HG03280 (cell line): ENCODE measurements around the gene PHACTR3.

Source experiments
- ATAC-seq: cut with Tn5 transposase; IDR thresholded peaks from one replicate; pipeline ENCODE4 v1.9.1; 2021; ENCODE audit warnings: mild to moderate bottlenecking, moderate library complexity; ENCODE audit not compliant: unreplicated experiment

The PHACTR3 gene

DNA sequence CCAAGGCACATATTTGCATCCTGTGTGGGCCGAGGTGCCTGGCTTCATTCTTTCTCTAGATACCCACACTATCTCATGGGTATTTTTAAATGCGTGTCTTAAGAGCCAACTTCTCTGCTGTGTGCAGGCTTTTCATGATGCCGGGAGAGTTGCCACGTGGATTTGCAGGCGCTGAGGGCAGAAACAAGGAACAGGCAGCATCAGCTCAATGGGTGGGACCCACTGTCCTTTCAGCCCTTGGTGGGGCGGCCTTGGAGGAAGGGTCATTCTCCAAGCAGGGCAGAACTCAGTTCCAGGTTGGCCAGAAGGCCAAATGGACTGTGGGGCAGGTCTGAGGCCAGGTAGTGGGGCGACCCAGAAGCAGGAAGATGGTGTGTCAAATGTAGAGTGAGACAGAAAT is 84.7 kb downstream of the PHACTR3 start:
- no peak for ATAC-seq

DNA sequence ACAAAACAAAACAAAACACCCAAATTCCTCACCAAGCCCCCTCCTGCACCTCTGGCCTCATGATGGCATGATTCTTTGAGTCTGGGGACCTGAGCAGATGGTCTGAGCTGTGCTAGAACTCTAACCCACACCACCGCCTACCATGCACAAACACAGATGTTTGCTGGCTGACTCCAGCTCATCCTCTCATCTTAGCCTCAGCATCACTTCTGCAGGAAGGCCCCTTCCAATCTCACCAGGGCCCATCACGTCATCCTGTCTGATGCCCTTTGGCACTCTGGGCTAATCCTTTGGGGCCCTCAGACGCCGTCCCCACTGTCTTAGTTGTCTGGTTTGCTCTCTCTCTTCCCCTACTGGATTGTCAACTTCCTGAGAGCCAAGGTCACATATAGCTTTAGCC is 85.8 kb downstream of the PHACTR3 start:
- no peak for ATAC-seq

DNA sequence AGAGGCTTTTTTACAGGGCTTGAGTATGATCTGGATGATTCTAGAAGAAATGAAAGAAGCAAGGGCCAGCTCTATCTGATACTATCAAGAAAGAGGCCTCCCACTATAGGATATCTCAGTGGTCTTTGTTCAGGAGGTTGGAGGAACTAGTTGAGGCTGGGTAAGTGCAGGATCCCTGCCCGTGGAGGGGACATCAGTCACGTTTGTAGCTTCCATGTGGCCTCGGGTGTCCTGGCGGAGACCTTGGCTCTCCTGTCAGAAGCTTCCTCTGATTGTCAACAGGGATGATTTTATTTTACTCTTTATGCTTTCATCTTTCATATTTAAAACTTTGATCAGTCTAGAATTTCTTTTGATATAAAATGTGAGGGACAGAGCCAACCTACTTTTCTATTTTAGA is 86.6 kb downstream of the PHACTR3 start:
- ATAC-seq, result no peak

DNA sequence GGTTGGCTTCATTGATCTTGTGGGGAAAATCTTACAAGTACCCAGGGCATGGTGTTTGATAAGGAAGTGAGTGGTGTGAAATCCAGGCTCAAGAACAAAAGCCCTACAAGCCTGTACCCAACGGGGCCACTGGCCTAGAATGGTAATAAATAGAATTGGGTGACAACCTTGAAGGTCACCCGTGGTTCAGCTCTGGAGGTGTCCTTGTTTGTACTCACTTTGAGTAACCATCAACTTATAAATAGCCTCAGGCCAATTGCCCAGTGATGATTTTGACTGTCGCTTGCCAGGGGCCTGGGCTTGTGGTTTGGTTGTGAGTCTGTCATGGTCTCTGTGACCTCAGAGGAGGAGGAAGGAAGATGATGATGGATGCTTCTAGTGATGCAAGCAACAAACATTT is 87.8 kb downstream of the PHACTR3 start:
- ATAC-seq, result no peak

DNA sequence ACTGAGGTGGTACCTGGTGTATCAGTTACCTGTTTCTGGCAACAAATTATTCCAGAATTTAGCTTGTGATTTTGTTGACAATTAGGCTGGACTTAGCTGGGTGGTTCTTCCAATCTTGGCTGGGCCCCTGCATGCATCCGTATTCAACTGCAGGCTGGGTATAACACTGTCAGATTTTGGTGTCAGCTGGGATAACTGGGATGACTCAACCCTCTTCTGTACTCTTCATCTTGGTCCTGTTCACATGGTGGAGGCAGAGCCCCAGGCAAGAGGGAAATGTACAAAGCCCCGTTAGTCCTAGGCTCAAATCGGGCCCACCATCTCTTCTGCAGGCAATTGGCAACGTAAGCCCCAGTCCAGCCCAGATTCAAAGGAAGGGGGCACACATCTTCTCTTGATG is 89.2 kb downstream of the PHACTR3 start:
- ATAC-seq, result no peak

DNA sequence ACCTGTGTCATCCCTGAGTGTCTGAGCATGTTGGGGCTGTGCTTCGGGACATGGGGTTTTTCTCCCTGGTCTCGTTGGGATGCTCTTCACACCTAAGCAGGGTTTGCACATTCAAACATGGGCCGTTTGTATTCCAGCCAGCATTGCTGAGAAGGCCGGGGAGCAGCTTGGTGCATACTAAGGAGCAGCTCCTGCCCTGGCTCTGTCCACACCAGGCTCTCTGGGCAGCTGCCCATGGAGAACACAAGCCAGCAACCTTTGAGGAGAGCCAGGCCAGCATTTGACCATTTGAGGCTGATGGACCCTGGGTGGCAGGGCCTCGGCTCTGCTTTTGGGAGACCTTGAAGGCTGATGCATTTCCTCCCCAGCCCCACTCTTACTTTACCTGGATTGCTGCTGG is 92.1 kb downstream of the PHACTR3 start:
- ATAC-seq, result no peak

DNA sequence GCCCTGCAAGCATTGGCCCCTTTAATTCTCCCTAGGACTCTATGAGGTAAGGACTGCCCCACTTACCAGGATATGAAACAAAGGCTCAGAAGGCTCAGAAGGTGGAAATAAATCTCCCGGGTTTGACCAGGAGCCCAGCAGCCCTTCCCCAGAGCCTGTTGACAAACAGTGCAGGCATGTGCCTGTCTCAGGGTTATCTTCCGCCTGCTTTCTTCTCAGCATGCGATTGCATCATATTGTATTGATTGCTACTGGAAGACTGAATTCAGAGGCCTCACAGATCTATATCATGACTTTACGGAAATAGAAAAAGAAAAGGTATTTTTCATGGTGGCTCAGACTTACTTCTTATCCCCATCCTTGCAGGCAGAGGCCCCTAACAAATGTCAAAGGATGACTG is 92.7 kb downstream of the PHACTR3 start:
- ATAC-seq, result no peak

DNA sequence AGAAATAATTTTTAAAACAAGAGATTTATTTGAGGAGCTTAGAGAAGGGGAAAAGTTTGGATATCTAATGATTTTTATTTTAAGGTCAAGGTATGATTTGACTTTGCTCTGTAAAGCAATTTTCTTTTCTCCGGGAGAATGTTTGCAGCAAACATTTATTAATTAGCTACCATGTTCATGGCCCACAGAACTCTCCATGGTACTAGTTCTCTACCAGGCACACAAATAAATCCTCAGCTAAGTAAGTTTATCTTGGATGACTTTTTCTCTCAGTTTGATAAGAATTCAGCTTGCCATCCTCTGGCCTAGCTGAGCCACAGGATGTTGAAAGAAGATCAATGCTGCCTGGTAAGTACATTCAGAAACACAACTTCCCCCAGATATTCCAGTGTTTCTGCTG is 94.3 kb downstream of the PHACTR3 start:
- no peak for ATAC-seq

DNA sequence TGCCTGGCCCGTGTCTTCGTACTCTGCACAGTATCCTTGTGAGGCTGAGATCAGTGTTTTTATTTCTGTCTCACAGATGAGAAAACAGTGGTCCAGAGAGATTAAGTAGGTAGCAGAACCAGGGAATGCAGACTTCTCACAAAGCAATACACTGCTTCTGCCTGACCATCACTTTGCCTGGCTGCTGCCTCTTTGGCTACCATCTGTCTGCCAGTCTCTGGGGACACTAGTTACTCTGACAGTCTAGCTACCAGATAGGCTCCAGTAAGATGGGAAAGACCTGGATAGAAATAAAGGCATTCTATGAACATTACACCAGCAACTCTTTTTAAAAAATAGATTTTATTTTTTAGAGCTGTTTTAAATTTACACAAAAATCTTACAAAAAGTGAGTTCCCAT is 96.9 kb downstream of the PHACTR3 start:
- ATAC-seq, result no peak

DNA sequence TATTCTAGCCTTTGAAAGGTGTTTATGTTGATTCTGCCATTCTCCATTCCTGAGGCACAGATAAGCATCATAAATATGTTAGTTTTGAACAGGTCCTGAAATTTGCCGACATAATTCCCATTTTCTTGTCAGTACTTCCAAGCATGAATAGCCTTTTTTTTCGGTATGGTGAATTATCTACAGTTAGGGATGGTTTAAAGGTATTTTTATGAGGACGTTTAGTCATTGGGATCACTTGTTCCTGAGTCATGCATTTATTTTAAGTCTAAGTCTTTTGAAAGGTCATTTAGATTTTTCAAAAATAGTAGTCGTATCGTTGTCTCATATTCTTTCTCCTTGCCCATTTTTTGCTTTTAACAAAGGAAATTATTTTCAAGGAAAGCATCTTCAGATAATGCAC is 98.7 kb downstream of the PHACTR3 start:
- no peak for ATAC-seq

DNA sequence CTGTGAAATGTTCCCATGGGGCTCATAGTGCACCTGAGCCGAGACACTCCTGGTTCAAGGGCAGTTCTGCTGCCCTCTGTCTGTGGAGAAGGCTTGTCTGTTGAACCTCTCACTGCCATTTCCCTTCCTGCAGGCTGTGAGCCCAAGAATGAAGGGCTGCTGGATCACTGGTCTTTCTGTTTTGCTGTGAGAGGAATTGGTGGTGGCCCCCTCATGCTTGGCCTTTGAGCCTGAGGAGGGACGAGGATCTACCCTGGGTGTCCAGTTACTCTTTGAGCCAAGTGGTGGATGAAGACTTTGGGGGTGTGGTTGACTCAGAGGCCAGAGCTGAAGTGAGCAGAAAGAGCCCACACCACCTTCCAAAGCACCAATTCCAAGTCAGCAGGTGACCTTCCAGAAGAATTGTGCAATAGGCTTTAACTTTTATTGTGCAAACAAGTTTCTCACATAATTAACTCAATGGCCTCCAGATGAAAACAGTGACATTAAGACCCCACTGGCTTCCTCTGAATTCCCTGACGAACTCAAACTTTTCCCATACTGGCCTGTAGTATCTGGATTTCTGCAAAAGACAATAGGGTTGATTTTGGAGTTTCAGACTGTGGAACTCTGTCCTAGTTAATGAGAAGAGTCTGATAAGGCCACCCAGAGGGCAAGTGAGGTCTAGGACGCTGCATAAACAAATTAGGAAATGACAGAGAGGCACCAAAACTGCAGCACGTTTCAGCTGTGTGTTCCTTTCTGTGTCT is 101.5 kb downstream of the PHACTR3 start:
- no peak for ATAC-seq

DNA sequence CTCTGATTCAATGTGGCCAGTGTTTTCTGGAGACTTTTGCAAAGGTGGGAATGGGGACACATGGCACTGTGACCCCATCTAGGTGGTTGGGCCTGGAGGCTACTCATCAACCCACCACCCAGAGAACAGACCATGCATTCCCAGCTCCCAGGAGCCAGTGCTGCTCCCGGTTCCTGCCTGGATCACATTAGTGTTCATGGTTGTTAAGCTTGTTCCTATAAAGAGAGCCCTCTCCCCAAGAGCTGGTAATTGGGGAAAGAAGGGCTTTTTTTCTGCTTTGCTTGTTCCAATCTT is 102.0 kb downstream of the PHACTR3 start:
- ATAC-seq, result no peak

DNA sequence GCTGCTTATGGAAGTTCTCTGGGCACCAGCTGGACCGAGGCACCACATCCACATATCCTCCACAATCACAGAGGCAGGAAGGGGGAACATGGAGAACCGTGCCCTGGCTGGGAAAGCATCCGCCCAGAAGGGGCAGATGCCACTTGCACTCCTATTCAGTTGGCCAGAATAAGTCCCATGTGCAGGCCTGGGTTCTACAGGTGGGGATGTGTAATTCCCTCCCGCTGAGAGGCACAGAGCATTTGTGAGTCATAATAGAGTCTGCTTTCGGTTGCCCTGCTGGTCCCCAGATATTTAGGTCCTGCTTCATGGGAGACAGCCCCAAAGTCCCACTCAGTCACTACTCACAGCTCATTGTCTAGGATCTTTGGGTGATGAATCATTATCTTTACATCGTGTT is 104.0 kb downstream of the PHACTR3 start:
- ATAC-seq, result no peak

DNA sequence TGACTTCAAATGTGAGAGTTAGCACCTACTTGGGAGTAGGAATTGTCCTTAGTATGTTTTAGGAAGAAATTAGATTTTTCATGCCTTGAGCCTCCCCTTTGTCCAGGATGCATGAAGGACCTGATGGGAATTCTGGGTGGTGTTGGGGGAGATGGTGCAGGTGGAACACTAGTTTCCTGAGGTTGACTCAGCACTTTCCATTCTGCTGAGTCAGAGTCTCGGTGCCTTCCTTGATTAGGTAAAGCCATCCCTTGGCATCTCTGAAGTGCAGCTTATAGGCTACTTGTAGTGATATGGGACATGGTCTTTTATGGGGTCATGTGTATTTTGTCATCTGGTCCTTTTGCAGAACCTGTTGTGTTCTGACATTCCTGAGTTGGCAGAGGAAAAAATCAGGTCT is 105.3 kb downstream of the PHACTR3 start:
- ATAC-seq, result no peak

DNA sequence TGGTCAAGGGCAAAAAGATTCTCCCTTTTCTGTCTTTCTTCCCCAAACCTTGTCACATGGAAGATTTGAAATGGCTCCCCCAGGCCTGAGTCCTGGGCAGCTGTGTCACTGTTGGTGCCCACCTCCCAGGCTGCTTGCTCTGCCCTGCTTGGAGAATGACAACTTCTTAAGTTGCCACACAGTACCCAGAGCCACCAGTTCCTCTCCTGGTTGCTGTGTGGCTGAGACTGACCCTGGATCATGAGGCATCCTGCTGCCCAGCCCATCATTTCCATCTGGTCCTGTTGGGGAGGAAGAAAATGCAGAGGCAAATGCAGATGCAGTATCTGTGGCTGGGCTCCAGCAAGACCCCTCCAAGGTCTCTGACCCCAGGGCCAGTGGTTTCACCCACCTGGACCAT is 113.7 kb downstream of the PHACTR3 start:
- ATAC-seq, result no peak

DNA sequence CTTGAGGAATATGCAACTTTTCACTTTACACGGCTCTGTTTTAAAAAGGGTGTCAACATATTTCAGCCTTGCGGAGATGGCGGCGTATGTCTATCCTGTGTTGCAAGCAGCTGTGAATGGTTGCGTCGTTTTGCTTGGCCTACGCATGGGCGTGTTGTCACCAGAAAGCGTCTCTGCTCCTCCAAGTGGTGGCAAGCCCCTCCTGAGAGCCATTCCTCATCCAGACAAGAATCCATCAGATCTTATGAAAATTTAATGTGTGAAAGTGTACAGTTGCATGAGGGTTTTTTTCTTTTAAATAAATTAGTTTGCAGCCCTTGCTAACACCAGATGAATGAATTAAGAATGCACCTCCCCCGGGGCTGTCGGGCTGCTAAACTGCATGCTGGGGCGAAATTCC is 114.4 kb downstream of the PHACTR3 start:
- no peak for ATAC-seq

DNA sequence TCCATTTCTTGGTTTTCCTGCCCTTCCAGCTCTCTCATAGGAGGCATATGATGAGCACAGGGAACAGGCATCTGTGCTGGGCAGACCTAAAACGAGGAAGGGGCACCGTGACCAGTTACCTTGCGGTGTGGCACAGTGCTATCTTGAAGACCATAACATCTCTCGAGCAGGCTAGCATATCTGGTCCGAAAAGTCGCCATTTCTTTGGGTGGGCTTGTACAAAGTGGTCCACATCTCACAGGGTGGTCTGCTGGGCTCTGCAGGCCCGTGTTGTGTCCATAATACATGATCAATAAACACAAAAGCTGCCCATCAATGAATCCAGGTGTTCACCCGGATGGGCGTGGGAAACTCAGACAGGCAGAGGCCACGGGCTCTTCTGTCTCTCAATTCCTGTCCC is 115.7 kb downstream of the PHACTR3 start:
- no peak for ATAC-seq

DNA sequence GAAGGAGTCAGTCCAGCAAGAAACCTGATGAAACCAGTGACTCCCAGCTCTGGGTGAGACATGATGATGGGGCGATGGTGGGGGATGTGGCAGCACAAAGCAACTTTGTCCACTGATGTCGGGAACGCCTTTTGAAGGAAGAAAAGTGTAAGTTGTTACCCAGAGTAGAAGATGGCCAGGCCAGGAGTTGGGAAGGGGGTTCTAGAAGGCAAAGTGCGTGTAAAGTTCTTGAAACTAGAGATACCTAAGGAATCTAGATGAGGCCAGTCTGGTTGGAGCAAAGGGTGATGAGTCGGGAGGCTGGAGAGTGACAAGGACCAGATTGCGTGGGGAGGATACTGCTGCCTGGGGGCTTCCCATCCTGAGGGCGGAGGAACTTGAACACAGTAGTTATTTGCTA is 117.0 kb downstream of the PHACTR3 start:
- ATAC-seq, result no peak

DNA sequence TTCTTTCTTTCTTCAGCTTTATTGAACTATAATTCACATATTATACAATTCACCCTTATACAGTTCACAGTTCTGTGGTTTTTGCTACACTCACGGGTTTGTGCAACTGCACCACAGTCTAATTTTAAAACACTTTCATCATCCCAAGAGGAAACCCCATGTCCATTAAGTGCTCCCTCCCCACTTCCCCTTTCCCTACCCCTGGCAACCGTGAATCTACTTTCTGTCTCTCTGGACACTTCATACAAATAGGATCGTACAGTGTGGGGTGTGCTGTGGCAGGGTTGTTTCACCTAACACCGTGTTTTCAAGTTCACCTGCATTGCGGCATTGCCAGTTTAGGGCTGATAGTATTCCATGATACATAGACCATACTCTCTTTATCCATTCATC is 118.8 kb downstream of the PHACTR3 start:
- no peak for ATAC-seq

DNA sequence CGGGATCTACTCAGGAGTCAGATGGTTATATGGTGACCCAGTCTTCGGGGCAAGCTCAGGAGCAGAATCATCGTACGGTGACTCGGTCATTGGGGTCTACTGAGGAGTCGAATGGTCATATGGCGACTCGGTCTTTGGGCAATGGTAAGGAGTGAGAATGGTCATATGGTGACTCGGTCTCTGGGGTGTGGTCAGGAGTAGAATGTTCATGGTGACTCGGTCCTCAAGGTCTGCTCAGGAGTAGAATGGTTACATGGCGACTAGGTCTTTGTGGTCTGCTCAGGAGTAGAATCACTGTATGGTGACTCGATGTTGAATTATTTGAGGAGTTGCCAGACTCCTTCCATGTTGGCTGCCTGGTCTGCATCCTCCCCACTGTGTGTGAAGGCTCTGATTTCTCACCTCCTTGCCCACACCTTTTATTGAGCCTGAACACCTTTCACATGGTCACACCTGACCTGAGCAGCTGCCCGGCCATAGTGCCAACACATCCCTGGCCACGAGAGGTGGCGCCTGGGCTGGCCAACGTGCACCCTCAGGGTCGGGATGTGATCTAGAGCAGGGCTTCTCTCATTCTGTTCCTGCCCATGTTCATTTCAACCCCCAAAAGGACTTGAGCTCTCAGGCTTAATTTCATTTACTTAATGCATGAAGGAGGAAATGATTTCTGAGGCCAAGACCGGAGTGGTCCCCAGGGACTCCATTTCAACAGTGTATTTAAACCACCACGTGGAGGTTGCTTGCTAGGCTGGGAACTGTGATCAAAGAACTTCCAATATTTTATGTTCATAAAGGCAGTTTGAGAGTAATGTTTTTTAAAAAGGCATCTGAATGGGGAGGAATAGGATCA is 119.5 kb downstream of the PHACTR3 start:
- no peak for ATAC-seq

DNA sequence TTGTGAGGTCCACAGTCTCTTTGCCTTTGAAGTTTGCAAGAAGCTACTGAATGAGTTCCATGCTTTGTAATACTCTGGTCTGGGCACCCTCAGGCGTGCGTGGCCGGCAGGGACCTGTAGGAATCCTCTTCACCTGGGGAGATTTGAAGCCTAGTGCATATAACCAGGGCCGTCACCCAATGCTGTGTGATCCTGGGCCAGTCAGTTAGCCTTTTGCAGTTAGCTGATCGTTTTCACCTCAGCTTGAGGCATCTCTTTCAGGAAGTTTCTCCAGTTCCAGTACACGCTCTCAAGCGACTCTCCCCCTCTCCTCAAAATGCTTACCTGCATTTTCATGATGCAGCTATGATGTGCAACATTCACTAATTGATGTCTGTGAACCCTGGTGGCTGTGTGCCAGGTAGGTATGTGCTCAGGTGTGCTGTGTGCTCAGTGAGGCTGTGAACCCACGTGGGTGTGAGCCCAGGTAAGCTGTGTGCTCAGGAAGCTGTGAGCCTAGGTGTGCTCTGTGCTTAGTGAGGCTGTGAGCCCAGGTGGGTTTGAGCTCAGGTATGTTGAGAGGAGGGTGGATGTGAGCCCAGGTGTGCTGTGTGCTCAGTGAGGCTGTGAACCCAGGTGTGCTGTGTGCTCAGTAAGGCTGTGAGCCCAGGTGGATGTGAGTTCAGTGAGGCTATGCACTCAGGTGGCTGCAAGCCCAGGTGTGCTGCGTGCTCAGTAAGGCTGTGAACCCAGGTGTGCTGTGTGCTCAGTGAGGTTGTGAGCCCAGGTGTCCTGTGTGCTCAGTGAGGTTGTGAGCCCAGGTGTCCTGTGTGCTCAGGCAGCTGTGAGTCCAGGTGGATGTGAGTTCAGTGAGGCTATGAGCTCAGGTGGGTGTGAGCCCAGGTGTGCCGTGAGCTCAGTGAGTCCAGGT is 120.4 kb downstream of the PHACTR3 start:
- ATAC-seq, result no peak
